GM23338 (cell line): ENCODE measurements around the gene NME9.

Experiments used
- CREB1 ChIP-seq: fragments of 250-450 bp; sonication (Bioruptor Pico); IDR thresholded peaks from 2 replicates; pipeline ENCODE4 v1.5.0; 2020; ENCODE audit warnings: low read depth, mild to moderate bottlenecking, moderate library complexity
- CTCF ChIP-seq, 2 experiments: fragments of 200-600 bp in 1 of 2; sonication (generic) in 1 of 2; conservative IDR thresholded peaks; 2 replicates each; pipeline versions ENCODE4 v1.5.1 to v1.6.1; 2016 to 2017; ENCODE audit warnings: antibody characterized with exemption in 2 of 2, low read depth in 2 of 2, mild to moderate bottlenecking in 2 of 2, moderate library complexity in 1 of 2
- ETS1 ChIP-seq: IDR thresholded peaks from 2 replicates; pipeline ENCODE4 v1.6.1; 2016; ENCODE audit warnings: antibody characterized with exemption
- EZH2 ChIP-seq: fragments of 200-600 bp; sonication (generic); IDR thresholded peaks from one replicate; pipeline ENCODE4 v1.8.0; 2017; ENCODE audit warnings: antibody characterized with exemption, mild to moderate bottlenecking, low read depth; ENCODE audit not compliant: unreplicated experiment
- EZH2phosphoT487 ChIP-seq: fragments of 200-600 bp; sonication (generic); IDR thresholded peaks from one replicate; pipeline ENCODE4 v1.8.1; 2018; ENCODE audit warnings: antibody characterized with exemption; ENCODE audit not compliant: unreplicated experiment
- JUNB ChIP-seq: IDR thresholded peaks from one replicate; pipeline ENCODE4 v1.6.1; 2016; ENCODE audit warnings: antibody characterized with exemption; ENCODE audit not compliant: unreplicated experiment
- POLR2AphosphoS5 ChIP-seq: IDR thresholded peaks from 2 replicates; pipeline ENCODE4 v1.6.1; 2016; ENCODE audit warnings: antibody characterized with exemption, low read depth
- REST ChIP-seq: IDR thresholded peaks from one replicate; pipeline ENCODE4 v1.6.1; 2018; ENCODE audit warnings: antibody characterized with exemption; ENCODE audit not compliant: unreplicated experiment

GRCh38 chr3:138378990-138379389, 49.3 kb upstream of the NME9 start:
- TF ChIP-seq CTCF (conservative IDR thresholded peaks at IDR 0.05; ENCODE audit: low read depth in 2 of 2): no peak
- no peak for TF ChIP-seq REST
- TF ChIP-seq EZH2phosphoT487: no peak
- TF ChIP-seq CREB1 (CRISPR knock-in tag): no peak
- TF ChIP-seq EZH2: no peak
- TF ChIP-seq POLR2AphosphoS5: no peak
- no peak for TF ChIP-seq ETS1
- no peak for TF ChIP-seq JUNB
